Chondrocyte (in vitro differentiated cells): Measurements from ENCODE around the gene PDE5A. TPM values are rescaled to one million over a fixed set of nuclear protein-coding genes. Genes with fewer than 3 reads are reported as not detected.

Experiments
- DNase-seq: peaks from one replicate; pipeline ENCODE4 v3.0.0; 2021; ENCODE audit warnings: mixed read lengths, low spot score
- H3K27ac Mint-ChIP-seq: one replicate; pipeline ENCODE4 v1.8.0; 2021; ENCODE audit warnings: mild to moderate bottlenecking, moderate library complexity, mixed read lengths; ENCODE audit not compliant: unreplicated experiment
- H3K27me3 Mint-ChIP-seq: 2 replicates; pipeline ENCODE4 v1.8.0; 2021; ENCODE audit warnings: low read depth, mixed read lengths
- H3K36me3 Mint-ChIP-seq: 2 replicates; pipeline ENCODE4 v1.8.0; 2021; ENCODE audit warnings: low read depth, mixed read lengths
- H3K4me1 Mint-ChIP-seq: 2 replicates; pipeline ENCODE4 v1.8.0; 2021; ENCODE audit warnings: low read depth, mild to moderate bottlenecking, mixed read lengths
- H3K4me3 Mint-ChIP-seq: one replicate; pipeline ENCODE4 v1.8.0; 2021; ENCODE audit warnings: mild to moderate bottlenecking, moderate library complexity, mixed read lengths; ENCODE audit not compliant: unreplicated experiment
- H3K9me3 Mint-ChIP-seq: 2 replicates; pipeline ENCODE4 v1.8.0; 2021; ENCODE audit warnings: low read depth, mixed read lengths
- CTCF ChIP-seq: fragments of 200-600 bp; sonication (generic); IDR thresholded peaks from 2 replicates; pipeline ENCODE4 v1.5.0; 2021; ENCODE audit warnings: antibody characterized with exemption, mild to moderate bottlenecking, moderate library complexity
- total RNA-seq: library from RNA; stranded (reverse); gene quantifications from 3 replicates; pipeline ENCODE4 v1.2.1, GENCODE V29; 2021

The PDE5A gene
- total RNA-seq, 1 donor from 2014 or later: 21.8 TPM

- H3K27ac Mint-ChIP-seq: no peak overlapping the region
- no peaks in the 10 kb centered on the region for H3K4me1 Mint-ChIP-seq
- H3K27me3 Mint-ChIP-seq: no peaks in the 10 kb centered on the region
- no peak overlapping the region for H3K4me3 Mint-ChIP-seq
- no peak for DNase-seq
- TF ChIP-seq CTCF: no peak
- peaks cover 17% of the 10 kb centered on the region for H3K36me3 Mint-ChIP-seq
- H3K9me3 Mint-ChIP-seq: no peaks in the 10 kb centered on the region
These were observed 39.4 kb downstream of the PDE5A start for GRCh38 chr4:119589165-119589564.

- H3K9me3 Mint-ChIP-seq: peaks cover 3% of the 10 kb centered on the region
- H3K4me1 Mint-ChIP-seq: no peaks in the 10 kb centered on the region
- H3K27ac Mint-ChIP-seq: no peak overlapping the region
- TF ChIP-seq CTCF: no peak
- peaks cover 18% of the 10 kb centered on the region for H3K36me3 Mint-ChIP-seq
- DNase-seq: no peak
- H3K27me3 Mint-ChIP-seq: no peaks in the 10 kb centered on the region
- no peak overlapping the region for H3K4me3 Mint-ChIP-seq
These were observed 40.8 kb downstream of the PDE5A start for GRCh38 chr4:119587796-119588195.

- DNase-seq: no peak
- Mint-ChIP-seq H3K27me3 (no peaks in the 10 kb centered on the region), H3K36me3 (peaks cover 18% of the 10 kb centered on the region), H3K27ac (no peak overlapping the region), H3K9me3 (peaks cover 3% of the 10 kb centered on the region), H3K4me3 (no peak overlapping the region), H3K4me1 (peaks cover 1% of the 10 kb centered on the region)
- no peak for TF ChIP-seq CTCF
These were observed 42.8 kb downstream of the PDE5A start for GRCh38 chr4:119585771-119586170.

- no peak for DNase-seq
- Mint-ChIP-seq H3K36me3 (peaks cover 15% of the 10 kb centered on the region), H3K9me3 (peaks cover 3% of the 10 kb centered on the region), H3K4me3 (no peak overlapping the region), H3K27ac (no peak overlapping the region), H3K27me3 (no peaks in the 10 kb centered on the region), H3K4me1 (peaks cover 9% of the 10 kb centered on the region)
- no peak for TF ChIP-seq CTCF
These were observed 47.3 kb downstream of the PDE5A start for GRCh38 chr4:119581190-119581873.

GRCh38 chr4:119580293-119580692 lies 48.3 kb downstream of the PDE5A start:
- Mint-ChIP-seq H3K9me3 (peaks cover 3% of the 10 kb centered on the region), H3K27me3 (no peaks in the 10 kb centered on the region), H3K36me3 (peaks cover 17% of the 10 kb centered on the region), H3K4me3 (no peak overlapping the region), H3K27ac (no peak overlapping the region), H3K4me1 (peaks cover 9% of the 10 kb centered on the region)
- no peak for TF ChIP-seq CTCF
- DNase-seq: no peak
